Measurements from ENCODE around the gene PRKCG.

Gene PRKCG

GRCh38 chr19:53936029-53936428, 54.0 kb downstream of the PRKCG start:
- no peak overlapping the region for H3K4me2 ChIP-seq (ENCODE audit: low read length)
- H3K9ac ChIP-seq (ENCODE audit: low read length): no peak overlapping the region
- H3K4me1 ChIP-seq (ENCODE audit: insufficient read depth, low read length, severe bottlenecking): no peaks in the 10 kb centered on the region
- no peaks in the 10 kb centered on the region for H3K9me3 ChIP-seq (ENCODE audit: low read length)
- H3K36me3 ChIP-seq (ENCODE audit: insufficient read depth, low read length): no peaks in the 10 kb centered on the region
- no peaks in the 10 kb centered on the region for H3K27me3 ChIP-seq (ENCODE audit: insufficient read depth, low read length)
- H3K27ac ChIP-seq (ENCODE audit: low read depth, low read length, poor library complexity, severe bottlenecking): no peak overlapping the region
- TF ChIP-seq EZH2 (IDR thresholded peaks at IDR 0.05; ENCODE audit: borderline replicate concordance, low read length) (no peak), CTCF (IDR thresholded peaks at IDR 0.05; ENCODE audit: low read length) (no peak)
- H3F3A ChIP-seq (ENCODE audit: insufficient read depth, low read length): no peaks in the 10 kb centered on the region
- H4K20me1 ChIP-seq (ENCODE audit: insufficient read depth, low read length): no peaks in the 10 kb centered on the region
- H2AFZ ChIP-seq (ENCODE audit: low read length): no peak overlapping the region
- H3K9me2 ChIP-seq (ENCODE audit: low read depth, low read length): no peaks in the 10 kb centered on the region
- H3K4me3 ChIP-seq (ENCODE audit: low read depth, low read length, poor library complexity, severe bottlenecking): no peak overlapping the region
- H3K79me2 ChIP-seq (ENCODE audit: insufficient read depth, low read length): no peaks in the 10 kb centered on the region

- H3K9me3 ChIP-seq (ENCODE audit: low read length): no peaks in the 10 kb centered on the region
- TF ChIP-seq EZH2 (IDR thresholded peaks at IDR 0.05; ENCODE audit: borderline replicate concordance, low read length) (no peak), CTCF (IDR thresholded peaks at IDR 0.05; ENCODE audit: low read length) (no peak)
- H3K27ac ChIP-seq (ENCODE audit: low read depth, low read length, poor library complexity, severe bottlenecking): no peak overlapping the region
- no peak overlapping the region for H3K4me3 ChIP-seq (ENCODE audit: low read depth, low read length, poor library complexity, severe bottlenecking)
- H4K20me1 ChIP-seq (ENCODE audit: insufficient read depth, low read length): no peaks in the 10 kb centered on the region
- H3K4me1 ChIP-seq (ENCODE audit: insufficient read depth, low read length, severe bottlenecking): no peaks in the 10 kb centered on the region
- no peaks in the 10 kb centered on the region for H3K36me3 ChIP-seq (ENCODE audit: insufficient read depth, low read length)
- no peak overlapping the region for H3K9ac ChIP-seq (ENCODE audit: low read length)
- H3K27me3 ChIP-seq (ENCODE audit: insufficient read depth, low read length): no peaks in the 10 kb centered on the region
- no peaks in the 10 kb centered on the region for H3K9me2 ChIP-seq (ENCODE audit: low read depth, low read length)
- H3F3A ChIP-seq (ENCODE audit: insufficient read depth, low read length): no peaks in the 10 kb centered on the region
- H3K4me2 ChIP-seq (ENCODE audit: low read length): no peak overlapping the region
- no peak overlapping the region for H2AFZ ChIP-seq (ENCODE audit: low read length)
- H3K79me2 ChIP-seq (ENCODE audit: insufficient read depth, low read length): no peaks in the 10 kb centered on the region
Observed at GRCh38 chr19:53942001-53942786, 60.2 kb downstream of the PRKCG start.

- H3K4me1 ChIP-seq (ENCODE audit: insufficient read depth, low read length, severe bottlenecking): no peaks in the 10 kb centered on the region
- no peak overlapping the region for H3K9ac ChIP-seq (ENCODE audit: low read length)
- no peaks in the 10 kb centered on the region for H3K27me3 ChIP-seq (ENCODE audit: insufficient read depth, low read length)
- H2AFZ ChIP-seq (ENCODE audit: low read length): no peak overlapping the region
- no peaks in the 10 kb centered on the region for H4K20me1 ChIP-seq (ENCODE audit: insufficient read depth, low read length)
- TF ChIP-seq EZH2 (IDR thresholded peaks at IDR 0.05; ENCODE audit: borderline replicate concordance, low read length) (no peak), CTCF (IDR thresholded peaks at IDR 0.05; ENCODE audit: low read length) (no peak)
- H3F3A ChIP-seq (ENCODE audit: insufficient read depth, low read length): no peaks in the 10 kb centered on the region
- H3K9me2 ChIP-seq (ENCODE audit: low read depth, low read length): no peaks in the 10 kb centered on the region
- H3K79me2 ChIP-seq (ENCODE audit: insufficient read depth, low read length): no peaks in the 10 kb centered on the region
- no peaks in the 10 kb centered on the region for H3K36me3 ChIP-seq (ENCODE audit: insufficient read depth, low read length)
- no peak overlapping the region for H3K4me3 ChIP-seq (ENCODE audit: low read depth, low read length, poor library complexity, severe bottlenecking)
- H3K9me3 ChIP-seq (ENCODE audit: low read length): no peaks in the 10 kb centered on the region
- H3K4me2 ChIP-seq (ENCODE audit: low read length): no peak overlapping the region
- H3K27ac ChIP-seq (ENCODE audit: low read depth, low read length, poor library complexity, severe bottlenecking): no peak overlapping the region
Observed at GRCh38 chr19:53944416-53944815, 62.4 kb downstream of the PRKCG start.
